BJ (cell line): ENCODE results near the gene TMEM87B. TPM values are rescaled to one million over a fixed set of nuclear protein-coding genes. Genes with fewer than 3 reads are reported as not detected.

Experiments
- CTCF ChIA-PET: fragments of 350-600 bp; formaldehyde crosslinking; extraction: SDS; loops from one replicate; lab custom pipeline; 2021; ENCODE audit warnings: antibody characterized with exemption, inconsistent platforms; lab: Yijun Ruan, JAX
- POLR2A ChIA-PET: fragments of 300-600 bp; sonication (Branson Sonifier 250); formaldehyde crosslinking; extraction: SDS; loops from one replicate; lab custom pipeline; 2021; ENCODE audit warnings: antibody characterized with exemption; lab: Charles Lee
- DNase-seq: peaks from one replicate; pipeline ENCODE4 v3.0.0-alpha.2; 2011; ENCODE audit warnings: low read depth
- H3K27me3 ChIP-seq: 2 replicates; pipeline ENCODE4 v1.6.0; 2011; ENCODE audit warnings: low read length; ENCODE audit not compliant: control insufficient read depth, insufficient read depth
- H3K36me3 ChIP-seq: 2 replicates; pipeline ENCODE4 v1.5.1; 2011; ENCODE audit warnings: low read length; ENCODE audit not compliant: control insufficient read depth, insufficient read depth
- H3K4me3 ChIP-seq: 2 replicates; pipeline ENCODE4 v1.5.1; 2011; ENCODE audit warnings: low read depth, mild to moderate bottlenecking, control low read depth, low read length
- polyA plus RNA-seq: library from polyadenylated mRNA; depleted of rRNA; stranded (reverse); fragments of >200 nt; gene quantifications from 2 replicates; pipeline ENCODE4 v1.2.3, GENCODE V29; 2011
- TF ChIP-seq, protein P1 (sequence below): IDR thresholded peaks from 2 replicates; pipeline ENCODE4 v1.5.1; 2011; ENCODE audit warnings: low read depth, mild to moderate bottlenecking, control low read depth, inconsistent platforms, low read length, moderate library complexity; ENCODE audit not compliant: insufficient read depth

TMEM87B gene
- polyA plus RNA-seq, 1 experiment: 11.4 TPM

DNA sequence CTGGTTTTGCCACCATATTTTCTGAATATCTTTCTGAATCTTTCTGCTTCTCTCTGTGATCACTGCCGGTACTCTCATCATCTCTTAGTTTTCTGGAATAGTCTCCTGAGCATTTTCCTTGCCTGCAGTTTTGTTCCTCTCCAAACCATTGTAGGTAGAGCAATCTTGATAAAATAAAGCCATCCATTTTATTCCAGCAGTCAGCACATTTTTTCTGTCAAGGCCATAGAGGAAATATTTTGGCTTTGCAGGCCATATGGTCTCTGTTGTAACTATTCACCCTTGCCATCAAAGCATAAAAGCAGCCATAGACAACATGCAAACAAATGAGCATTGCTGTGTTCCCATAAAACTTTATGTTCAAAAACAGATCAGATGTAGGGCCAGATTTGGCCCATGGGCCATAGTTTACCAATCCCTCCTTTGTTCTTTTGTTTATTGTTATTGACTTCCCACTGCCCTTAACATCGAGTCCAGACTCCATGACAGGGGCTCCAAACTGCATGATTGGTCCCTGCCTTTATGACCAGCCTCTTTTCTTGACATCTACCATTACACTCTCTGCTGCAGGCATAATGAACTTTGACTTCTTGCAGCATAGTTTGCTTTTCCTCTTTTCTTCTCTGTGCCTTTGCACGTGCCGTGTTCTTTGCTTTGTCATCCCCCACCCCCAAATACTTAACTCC, 29.8 kb downstream of the TMEM87B start:
- ChIA-PET CTCF (no interaction called here), POLR2A (no interaction called here)
- no peak for DNase-seq
- Histone ChIP-seq H3K36me3 (peaks cover 32% of the 10 kb centered on the region), H3K4me3 (no peak overlapping the region), H3K27me3 (no peaks in the 10 kb centered on the region)
- TF ChIP-seq, protein P1, sequence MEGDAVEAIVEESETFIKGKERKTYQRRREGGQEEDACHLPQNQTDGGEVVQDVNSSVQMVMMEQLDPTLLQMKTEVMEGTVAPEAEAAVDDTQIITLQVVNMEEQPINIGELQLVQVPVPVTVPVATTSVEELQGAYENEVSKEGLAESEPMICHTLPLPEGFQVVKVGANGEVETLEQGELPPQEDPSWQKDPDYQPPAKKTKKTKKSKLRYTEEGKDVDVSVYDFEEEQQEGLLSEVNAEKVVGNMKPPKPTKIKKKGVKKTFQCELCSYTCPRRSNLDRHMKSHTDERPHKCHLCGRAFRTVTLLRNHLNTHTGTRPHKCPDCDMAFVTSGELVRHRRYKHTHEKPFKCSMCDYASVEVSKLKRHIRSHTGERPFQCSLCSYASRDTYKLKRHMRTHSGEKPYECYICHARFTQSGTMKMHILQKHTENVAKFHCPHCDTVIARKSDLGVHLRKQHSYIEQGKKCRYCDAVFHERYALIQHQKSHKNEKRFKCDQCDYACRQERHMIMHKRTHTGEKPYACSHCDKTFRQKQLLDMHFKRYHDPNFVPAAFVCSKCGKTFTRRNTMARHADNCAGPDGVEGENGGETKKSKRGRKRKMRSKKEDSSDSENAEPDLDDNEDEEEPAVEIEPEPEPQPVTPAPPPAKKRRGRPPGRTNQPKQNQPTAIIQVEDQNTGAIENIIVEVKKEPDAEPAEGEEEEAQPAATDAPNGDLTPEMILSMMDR: no peak

DNA sequence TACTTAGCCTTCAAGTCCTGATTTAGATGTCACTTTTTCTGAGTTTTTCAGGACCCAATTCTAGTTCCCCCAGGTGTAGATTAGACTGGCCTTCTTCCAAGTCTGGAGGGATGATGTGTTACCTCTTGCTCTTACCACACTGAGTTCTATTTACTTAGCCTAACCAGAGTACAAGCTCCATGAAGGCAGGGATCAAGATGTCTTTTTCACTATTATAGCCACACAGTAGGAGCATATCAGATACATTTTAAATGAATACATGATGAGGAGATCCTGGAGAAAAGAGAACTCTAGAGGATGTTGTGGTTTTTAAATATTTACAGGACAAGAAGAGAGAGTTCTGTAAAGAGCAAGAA, 30.3 kb downstream of the TMEM87B start:
- ChIA-PET POLR2A (no interaction called here), CTCF (no interaction called here)
- DNase-seq: no peak
- Histone ChIP-seq H3K4me3 (no peak overlapping the region), H3K36me3 (peaks cover 32% of the 10 kb centered on the region), H3K27me3 (no peaks in the 10 kb centered on the region)
- TF ChIP-seq, protein P1: no peak

DNA sequence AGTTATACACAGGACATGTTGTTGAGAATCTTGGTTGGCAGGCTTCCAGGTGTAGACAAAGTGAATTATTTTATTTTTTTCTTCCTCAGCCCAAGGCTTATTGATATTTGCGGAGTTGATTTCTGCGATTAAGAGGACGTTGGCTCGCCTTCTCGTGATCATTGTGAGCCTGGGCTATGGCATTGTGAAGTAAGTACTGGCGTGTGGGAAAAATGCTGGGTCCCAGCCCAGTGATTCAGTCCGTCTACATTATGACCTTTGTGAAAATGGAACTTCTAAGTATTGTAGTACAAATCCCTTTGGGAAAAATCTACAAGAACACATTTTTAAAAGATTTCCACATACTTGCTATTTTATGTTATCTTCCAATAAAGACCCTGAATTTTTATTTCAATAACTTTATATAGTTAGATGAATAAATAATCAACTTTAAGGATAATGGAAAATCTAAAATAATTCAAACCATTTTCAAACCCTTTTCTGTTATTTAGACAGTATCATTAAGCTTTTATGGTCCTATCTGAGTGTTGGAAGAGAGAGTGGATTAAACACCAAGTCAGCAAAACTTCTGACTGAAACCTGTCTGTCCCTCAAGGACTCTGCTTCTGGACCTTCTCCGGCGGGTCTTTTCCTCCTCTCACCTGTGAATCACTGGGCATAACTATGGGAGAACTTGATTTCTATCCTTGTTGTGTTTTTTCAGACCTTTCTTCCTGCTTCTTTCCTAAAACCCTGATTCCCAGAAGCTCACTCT, 31.0 kb downstream of the TMEM87B start:
- POLR2A ChIA-PET: no interaction called here

DNA sequence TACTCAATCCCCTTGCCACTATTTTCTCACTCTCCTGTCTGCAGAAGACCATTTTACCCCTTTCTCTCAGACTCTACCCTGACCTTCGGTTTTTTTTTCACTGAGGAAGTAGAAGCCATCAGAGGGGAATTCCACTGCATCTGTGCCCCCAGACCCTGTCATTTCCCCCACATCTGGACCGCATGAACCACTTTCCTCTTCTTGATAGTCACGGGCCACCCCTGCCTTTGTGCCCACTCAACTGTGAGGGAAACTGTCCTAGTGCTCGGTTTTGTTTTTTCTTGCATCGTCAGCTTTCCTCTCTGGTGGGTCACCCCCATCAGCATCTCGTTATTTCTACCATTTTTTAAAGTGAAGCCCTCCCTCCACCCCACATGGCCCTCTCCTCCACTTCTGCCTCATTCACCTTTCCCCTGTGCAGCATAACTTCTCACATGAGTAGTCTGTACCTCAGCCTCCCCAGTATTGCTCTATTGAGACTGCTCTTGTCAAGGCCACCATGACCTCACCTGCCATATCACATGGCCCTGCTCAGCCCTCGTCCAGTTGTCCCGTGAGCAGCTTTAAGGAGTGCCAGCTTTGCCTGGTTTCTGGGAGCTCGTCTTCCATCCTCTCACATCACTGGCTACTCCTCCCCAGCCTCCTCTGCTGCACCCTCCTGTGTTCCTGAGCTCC, 32.4 kb downstream of the TMEM87B start:
- POLR2A ChIA-PET: no interaction called here
- Histone ChIP-seq H3K36me3 (peaks cover 27% of the 10 kb centered on the region), H3K4me3 (no peak overlapping the region), H3K27me3 (no peaks in the 10 kb centered on the region)
- no peak for DNase-seq
- CTCF ChIA-PET: interaction anchor here (1.4 kb wide), 1 partner anchor 12 kb away, joined by 3 read pairs; no protein-coding TSS in a partner anchor
- TF ChIP-seq, protein P1: no peak

More for the DNA sequence above, 31.0 kb downstream of the TMEM87B start:
- Histone ChIP-seq H3K36me3 (peaks cover 32% of the 10 kb centered on the region), H3K4me3 (no peak overlapping the region), H3K27me3 (no peaks in the 10 kb centered on the region)
- TF ChIP-seq, protein P1: no peak
- no peak for DNase-seq
- CTCF ChIA-PET: no interaction called here

DNA sequence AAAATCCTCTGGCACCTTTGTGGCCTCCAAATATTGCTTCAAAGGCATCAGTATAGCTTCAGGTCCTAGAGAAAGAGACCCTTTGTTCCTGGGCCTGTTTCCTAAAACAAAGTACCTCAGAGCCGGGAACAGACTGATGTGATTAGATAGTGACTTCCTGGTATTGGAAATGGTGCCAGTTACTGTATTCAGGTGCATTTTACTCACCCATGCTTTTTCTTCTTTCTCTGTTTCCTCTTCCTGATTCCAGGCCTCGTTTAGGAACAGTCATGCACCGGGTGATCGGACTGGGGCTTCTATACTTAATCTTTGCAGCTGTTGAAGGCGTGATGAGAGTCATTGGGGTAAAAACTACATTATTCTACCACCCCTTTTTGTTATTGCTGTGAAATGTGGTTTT, 34.3 kb downstream of the TMEM87B start:
- TF ChIP-seq, protein P1: no peak
- DNase-seq: no peak
- ChIA-PET POLR2A (no interaction called here), CTCF (no interaction called here)
- H3K27me3 ChIP-seq: no peaks in the 10 kb centered on the region
- H3K36me3 ChIP-seq: peaks cover 22% of the 10 kb centered on the region
- no peak overlapping the region for H3K4me3 ChIP-seq
